SH-SY5Y (cell line): ENCODE data around the gene ACTRT3.

Experiments used
- GATA2 ChIP-seq: IDR thresholded peaks from 2 replicates; pipeline ENCODE4 v1.6.1; 2011; ENCODE audit warnings: mild to moderate bottlenecking, low read depth, low read length
- GATA3 ChIP-seq: IDR thresholded peaks from 2 replicates; pipeline ENCODE4 v1.6.1; 2011; ENCODE audit warnings: low read depth, mild to moderate bottlenecking, low read length, moderate library complexity

- TF ChIP-seq GATA3 (no peak), GATA2 (no peak)
These were observed 20.9 kb upstream of the ACTRT3 start for GRCh38 chr3:169790219-169790618.
